Choroid plexus epithelial cell (primary cell): Measurements from ENCODE around the gene KCNQ1.
A peak's percentile ranks its signal among the peaks of the same experiment; 100 is the strongest.

ENCODE experiments used
- DNase-seq: peaks from one replicate; pipeline ENCODE4 v3.0.0-alpha.2; 2010; ENCODE audit warnings: low read depth
- H3K4me3 ChIP-seq: 2 replicates; pipeline ENCODE4 v1.5.1; 2011; ENCODE audit warnings: low read depth, mild to moderate bottlenecking, control low read depth, low read length, moderate library complexity
- CTCF ChIP-seq: conservative IDR thresholded peaks from 2 replicates; pipeline ENCODE4 v1.5.1; 2011; ENCODE audit warnings: low read depth, mild to moderate bottlenecking, control low read depth, inconsistent platforms, low read length, moderate library complexity

The KCNQ1 gene

GRCh38 chr11:2566223-2567025 lies 121.6 kb downstream of the KCNQ1 start:
- H3K4me3 ChIP-seq, result no peak overlapping the region
- peak; percentile 23 for TF ChIP-seq CTCF
- DNase-seq, result no peak

DNA sequence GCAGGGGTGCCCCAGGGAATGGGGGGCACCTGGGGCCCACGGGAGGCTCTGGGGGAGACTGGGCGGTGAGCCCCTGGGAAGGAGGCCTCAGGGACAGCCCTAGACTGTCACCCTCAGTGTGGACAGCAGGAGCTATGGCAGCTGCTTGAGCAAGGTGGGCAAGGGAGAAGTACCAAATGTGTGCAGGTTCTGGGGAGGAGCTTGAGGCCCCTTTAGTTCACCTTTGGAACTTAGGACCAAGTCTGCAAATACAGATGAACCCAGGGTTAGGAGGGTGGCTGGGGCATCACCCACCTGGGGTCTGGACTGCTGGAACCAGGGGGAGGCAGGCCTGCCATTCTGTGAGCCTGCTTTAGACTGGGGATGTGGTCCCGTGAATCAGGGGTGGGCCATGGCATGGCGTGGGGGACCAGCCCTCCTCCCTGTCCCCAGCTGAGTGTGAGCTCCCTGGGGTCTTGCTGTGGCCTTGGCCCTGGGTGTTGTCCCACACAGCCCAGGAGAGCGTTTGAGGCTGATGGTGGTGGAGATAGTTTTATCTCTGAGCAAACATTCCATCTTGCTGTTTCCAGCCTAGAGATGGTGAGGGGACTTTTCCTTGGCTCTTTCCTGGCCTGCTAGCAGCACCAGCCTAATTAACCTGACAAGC lies 122.3 kb downstream of the KCNQ1 start:
- TF ChIP-seq CTCF, result no peak
- DNase-seq, result no peak

GRCh38 chr11:2569321-2569721 lies 124.5 kb downstream of the KCNQ1 start:
- no peak overlapping the region for H3K4me3 ChIP-seq
- TF ChIP-seq CTCF, result no peak
- DNase-seq, result no peak

More for the DNA sequence above, 122.3 kb downstream of the KCNQ1 start:
- H3K4me3 ChIP-seq, result no peak overlapping the region

GRCh38 chr11:2569731-2570210 lies 125.0 kb downstream of the KCNQ1 start:
- no peak for DNase-seq
- H3K4me3 ChIP-seq, result no peak overlapping the region
- no peak for TF ChIP-seq CTCF

DNA sequence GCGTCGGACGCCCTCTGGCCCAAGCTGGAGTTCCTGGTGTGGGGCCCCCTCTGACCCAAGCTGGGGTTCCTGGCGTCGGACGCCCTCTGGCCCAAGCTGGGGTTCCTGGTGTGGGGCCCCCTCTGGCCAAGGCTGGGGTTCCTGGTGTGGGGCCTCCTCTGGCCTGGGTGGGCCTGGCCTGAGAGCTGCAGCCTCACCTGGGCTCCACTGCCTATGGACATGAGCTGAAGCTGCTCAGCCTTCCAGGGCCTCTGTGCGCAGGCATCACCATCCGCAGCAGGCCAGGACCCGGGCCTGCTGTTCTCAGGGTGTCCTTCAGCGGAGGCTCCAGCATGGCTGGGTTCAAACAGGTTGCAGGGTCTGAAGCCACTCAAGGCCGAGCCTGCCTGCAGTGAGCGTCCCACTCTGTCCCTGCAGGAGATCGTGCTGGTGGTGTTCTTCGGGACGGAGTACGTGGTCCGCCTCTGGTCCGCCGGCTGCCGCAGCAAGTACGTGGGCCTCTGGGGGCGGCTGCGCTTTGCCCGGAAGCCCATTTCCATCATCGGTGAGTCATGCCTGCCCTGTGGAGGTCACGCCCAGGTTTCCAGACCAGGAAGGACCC lies 125.5 kb downstream of the KCNQ1 start:
- no peak for TF ChIP-seq CTCF
- DNase-seq, result no peak
- H3K4me3 ChIP-seq, result no peak overlapping the region

- no peak for TF ChIP-seq CTCF
- H3K4me3 ChIP-seq, result no peak overlapping the region
- DNase-seq, result no peak
These were observed 126.2 kb downstream of the KCNQ1 start for GRCh38 chr11:2570841-2571597.
